ENCODE data around the gene HLCS. TPM values are rescaled to one million over a fixed set of nuclear protein-coding genes. Genes with fewer than 3 reads are reported as not detected.

HLCS gene
- total RNA-seq, 1 donor from 2014 or later = 15.9 TPM

DNA sequence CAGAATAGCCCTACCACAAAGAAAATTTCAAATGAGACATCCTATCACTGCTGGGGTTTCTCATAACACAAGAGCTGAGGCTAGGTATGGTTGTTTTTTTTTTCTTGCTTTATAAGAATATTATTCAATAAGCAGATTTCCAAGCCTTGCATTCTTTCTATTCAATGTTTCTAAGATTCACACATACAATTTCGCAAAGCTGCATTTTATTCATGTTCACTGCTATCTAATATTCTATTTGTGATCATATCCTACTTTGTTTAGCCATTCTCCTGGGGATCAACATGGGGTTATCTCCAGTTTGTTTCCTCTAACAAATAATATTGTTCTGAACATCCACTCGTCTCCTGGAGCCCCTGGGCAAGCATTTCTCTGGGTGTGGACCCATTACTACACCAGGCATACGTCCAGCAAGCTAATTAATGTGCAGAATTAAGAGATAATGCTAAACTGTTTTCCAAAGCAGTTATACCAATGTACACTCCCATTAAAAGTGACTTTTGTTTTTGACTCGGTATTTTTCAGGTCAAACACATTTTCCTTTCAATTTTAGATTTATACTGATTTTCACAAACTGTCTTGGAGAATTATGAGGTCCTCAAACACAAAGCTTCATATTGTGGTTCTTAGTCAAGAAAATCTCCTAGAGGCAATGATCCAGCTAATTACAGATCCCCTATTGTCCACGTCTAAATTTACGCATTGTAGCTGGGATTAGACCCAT is 15.7 kb upstream of the HLCS start:
- no peaks in the 10 kb centered on the region for H3K4me1 Mint-ChIP-seq (ENCODE audit: low read depth, unreplicated experiment)
- H3K27ac Mint-ChIP-seq (ENCODE audit: unreplicated experiment) = no peak overlapping the region
- H3K9me3 Mint-ChIP-seq (ENCODE audit: unreplicated experiment) = peaks cover 5% of the 10 kb centered on the region
- H3K36me3 Mint-ChIP-seq (ENCODE audit: unreplicated experiment) = peaks cover 4% of the 10 kb centered on the region
- TF ChIP-seq, protein P1, sequence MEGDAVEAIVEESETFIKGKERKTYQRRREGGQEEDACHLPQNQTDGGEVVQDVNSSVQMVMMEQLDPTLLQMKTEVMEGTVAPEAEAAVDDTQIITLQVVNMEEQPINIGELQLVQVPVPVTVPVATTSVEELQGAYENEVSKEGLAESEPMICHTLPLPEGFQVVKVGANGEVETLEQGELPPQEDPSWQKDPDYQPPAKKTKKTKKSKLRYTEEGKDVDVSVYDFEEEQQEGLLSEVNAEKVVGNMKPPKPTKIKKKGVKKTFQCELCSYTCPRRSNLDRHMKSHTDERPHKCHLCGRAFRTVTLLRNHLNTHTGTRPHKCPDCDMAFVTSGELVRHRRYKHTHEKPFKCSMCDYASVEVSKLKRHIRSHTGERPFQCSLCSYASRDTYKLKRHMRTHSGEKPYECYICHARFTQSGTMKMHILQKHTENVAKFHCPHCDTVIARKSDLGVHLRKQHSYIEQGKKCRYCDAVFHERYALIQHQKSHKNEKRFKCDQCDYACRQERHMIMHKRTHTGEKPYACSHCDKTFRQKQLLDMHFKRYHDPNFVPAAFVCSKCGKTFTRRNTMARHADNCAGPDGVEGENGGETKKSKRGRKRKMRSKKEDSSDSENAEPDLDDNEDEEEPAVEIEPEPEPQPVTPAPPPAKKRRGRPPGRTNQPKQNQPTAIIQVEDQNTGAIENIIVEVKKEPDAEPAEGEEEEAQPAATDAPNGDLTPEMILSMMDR (IDR thresholded peaks at IDR 0.05; ENCODE audit: partially characterized antibody, unreplicated experiment) = no peak
- peaks cover 2% of the 10 kb centered on the region for H3K27me3 Mint-ChIP-seq (ENCODE audit: unreplicated experiment)
- no peak for DNase-seq
- no peak overlapping the region for H3K4me3 Mint-ChIP-seq (ENCODE audit: unreplicated experiment)

DNA sequence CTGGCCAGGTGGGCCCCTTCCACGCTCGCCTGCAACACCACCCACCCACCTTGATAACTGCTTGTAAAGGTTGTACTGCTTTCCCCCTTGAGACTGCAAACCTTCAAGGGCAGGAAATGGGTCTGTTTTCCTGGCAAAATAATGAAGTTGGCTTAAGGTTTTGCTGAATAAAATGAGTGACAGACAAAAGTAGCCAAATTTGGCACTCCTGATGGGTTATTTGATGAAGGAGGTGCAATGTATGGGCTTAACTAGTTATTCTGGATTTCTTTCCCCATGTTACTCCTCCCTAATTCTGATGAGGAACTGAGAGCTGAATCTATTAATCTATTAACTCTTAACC is 14.6 kb upstream of the HLCS start:
- H3K27ac Mint-ChIP-seq (ENCODE audit: unreplicated experiment) = no peak overlapping the region
- DNase-seq = no peak
- peaks cover 4% of the 10 kb centered on the region for H3K9me3 Mint-ChIP-seq (ENCODE audit: unreplicated experiment)
- H3K4me1 Mint-ChIP-seq (ENCODE audit: low read depth, unreplicated experiment) = no peaks in the 10 kb centered on the region
- H3K27me3 Mint-ChIP-seq (ENCODE audit: unreplicated experiment) = peaks cover 3% of the 10 kb centered on the region
- H3K4me3 Mint-ChIP-seq (ENCODE audit: unreplicated experiment) = peak overlapping the region; percentile 59
- TF ChIP-seq, protein P1 (IDR thresholded peaks at IDR 0.05; ENCODE audit: partially characterized antibody, unreplicated experiment) = no peak
- H3K36me3 Mint-ChIP-seq (ENCODE audit: unreplicated experiment) = no peaks in the 10 kb centered on the region

DNA sequence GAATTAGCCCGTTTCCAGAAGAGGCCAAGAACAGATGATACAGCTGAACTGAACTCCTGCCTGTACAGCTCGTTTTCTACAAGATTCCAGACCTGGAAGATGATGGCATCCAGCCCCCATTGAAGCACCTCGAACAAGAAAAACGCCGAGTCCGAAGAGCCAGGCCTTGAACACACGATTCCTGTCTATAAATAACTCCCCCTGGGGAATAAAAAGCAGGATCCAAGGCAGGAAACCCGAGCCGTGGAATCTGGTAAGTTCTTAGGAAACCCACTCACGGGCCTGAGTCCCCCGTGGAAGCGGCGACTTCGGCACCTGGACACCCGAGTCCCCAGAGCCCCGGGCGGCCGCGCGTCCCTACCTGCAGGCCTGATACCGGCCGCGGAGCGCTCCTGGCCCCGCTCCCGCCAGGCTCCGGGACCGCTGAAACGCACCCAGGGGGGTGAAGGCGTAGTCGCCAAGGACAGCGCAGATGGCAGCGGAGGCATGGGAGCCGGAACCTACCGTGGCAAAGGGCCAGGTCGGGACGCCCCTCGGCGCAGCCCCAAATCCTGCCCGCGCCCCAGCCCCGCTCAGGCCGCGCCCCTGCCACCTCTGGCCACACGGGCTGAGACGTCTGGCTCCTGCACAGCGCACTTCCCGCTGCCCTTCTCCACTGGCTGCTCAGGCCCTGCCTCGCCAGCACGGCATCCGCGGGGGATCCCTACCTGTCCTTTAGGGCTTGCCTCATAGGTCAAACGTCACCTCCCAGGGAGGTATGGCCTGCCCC is 14.0 kb upstream of the HLCS start:
- TF ChIP-seq, protein P1 (IDR thresholded peaks at IDR 0.05; ENCODE audit: partially characterized antibody, unreplicated experiment) = no peak
- Mint-ChIP-seq H3K9me3 (ENCODE audit: unreplicated experiment) (peaks cover 3% of the 10 kb centered on the region), H3K36me3 (ENCODE audit: unreplicated experiment) (no peaks in the 10 kb centered on the region), H3K27ac (ENCODE audit: unreplicated experiment) (no peak overlapping the region), H3K4me3 (ENCODE audit: unreplicated experiment) (peak overlapping the region; percentile 78), H3K4me1 (ENCODE audit: low read depth, unreplicated experiment) (no peaks in the 10 kb centered on the region), H3K27me3 (ENCODE audit: unreplicated experiment) (peaks cover 3% of the 10 kb centered on the region)
- DNase-seq = peak; percentile 43

DNA sequence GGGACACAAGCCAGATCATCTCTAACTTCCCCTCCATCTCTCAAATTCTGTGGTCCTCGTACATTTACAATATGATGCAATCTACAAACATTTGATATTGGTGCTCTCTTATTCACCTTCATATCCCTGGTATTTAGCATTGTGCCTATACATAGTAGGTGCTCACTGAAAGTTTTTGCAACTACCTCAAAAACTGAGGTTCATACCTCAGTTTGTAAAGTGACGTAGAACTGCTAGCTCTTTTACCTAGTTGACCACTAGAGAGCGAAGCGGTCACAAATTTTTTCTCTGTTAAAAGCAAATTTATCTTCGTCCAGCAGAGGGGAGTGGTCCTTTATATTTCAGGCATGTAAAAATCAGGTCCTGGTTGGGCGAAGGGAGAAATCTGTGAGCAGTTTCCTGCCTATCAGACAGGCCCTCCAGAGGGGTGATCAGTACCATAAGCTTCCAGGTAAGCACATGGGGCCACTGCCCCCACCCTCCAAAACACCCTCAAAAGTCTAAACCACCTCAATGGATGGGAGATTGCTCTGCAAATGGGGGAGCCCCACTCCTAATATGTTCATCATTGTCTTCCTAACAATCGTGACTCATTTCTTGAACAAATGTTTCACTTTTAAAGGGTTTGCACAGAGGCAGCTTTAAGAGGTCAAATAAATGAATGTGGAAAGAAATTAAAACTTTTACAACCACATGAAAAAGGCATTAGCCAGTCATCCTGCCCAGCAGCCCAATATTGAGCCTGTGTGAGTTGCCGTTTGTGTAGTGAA is 10.6 kb upstream of the HLCS start:
- Mint-ChIP-seq H3K4me3 (ENCODE audit: unreplicated experiment) (no peak overlapping the region), H3K9me3 (ENCODE audit: unreplicated experiment) (peaks cover 2% of the 10 kb centered on the region), H3K27ac (ENCODE audit: unreplicated experiment) (no peak overlapping the region), H3K36me3 (ENCODE audit: unreplicated experiment) (no peaks in the 10 kb centered on the region), H3K27me3 (ENCODE audit: unreplicated experiment) (peaks cover 3% of the 10 kb centered on the region), H3K4me1 (ENCODE audit: low read depth, unreplicated experiment) (no peaks in the 10 kb centered on the region)
- TF ChIP-seq, protein P1 (IDR thresholded peaks at IDR 0.05; ENCODE audit: partially characterized antibody, unreplicated experiment) = peak; percentile 73
- DNase-seq = no peak
